Measurements from ENCODE around the gene FCGR1A.
A peak's percentile ranks its signal among the peaks of the same experiment; 100 is the strongest.
"Not testable (repeated sequence)": the region's sequence is repeated elsewhere in the genome, so short reads cannot be mapped to it uniquely, and the experiment has no call there.

FCGR1A gene

GRCh38 chr1:149782600-149782999 is at the start of gene FCGR1A:
Gene FCGR1A (plus strand): TSS chr1:149782694. CDS start chr1:149782744, 50 bp downstream.
- not testable (repeated sequence) for DNase-seq

- not testable (repeated sequence) for DNase-seq
Measured at GRCh38 chr1:149732781-149733180, 49.7 kb upstream of the FCGR1A start.

DNA sequence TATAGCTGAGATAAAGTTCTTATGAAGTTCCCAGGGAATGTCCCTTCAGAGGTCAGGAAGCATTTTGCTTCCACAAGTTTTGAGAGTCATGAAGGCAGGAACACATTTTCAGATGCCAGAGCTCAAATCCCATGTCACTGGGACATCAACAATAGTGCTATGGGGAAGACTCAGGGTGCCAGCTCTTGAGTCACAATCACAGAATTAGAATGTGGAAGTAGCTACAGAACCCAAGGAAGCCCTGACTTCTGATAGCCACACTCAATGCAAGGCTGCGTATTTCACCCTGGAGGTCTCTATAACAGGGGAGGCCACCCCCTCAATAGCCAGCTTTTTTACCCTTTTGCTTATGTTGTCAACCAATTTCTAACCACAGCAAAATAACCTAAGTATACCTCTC is 47.8 kb upstream of the FCGR1A start:
- DNase-seq = not testable (repeated sequence)

- DNase-seq = peak; percentile 22
Measured at GRCh38 chr1:149740148-149740581, 42.3 kb upstream of the FCGR1A start.

DNA sequence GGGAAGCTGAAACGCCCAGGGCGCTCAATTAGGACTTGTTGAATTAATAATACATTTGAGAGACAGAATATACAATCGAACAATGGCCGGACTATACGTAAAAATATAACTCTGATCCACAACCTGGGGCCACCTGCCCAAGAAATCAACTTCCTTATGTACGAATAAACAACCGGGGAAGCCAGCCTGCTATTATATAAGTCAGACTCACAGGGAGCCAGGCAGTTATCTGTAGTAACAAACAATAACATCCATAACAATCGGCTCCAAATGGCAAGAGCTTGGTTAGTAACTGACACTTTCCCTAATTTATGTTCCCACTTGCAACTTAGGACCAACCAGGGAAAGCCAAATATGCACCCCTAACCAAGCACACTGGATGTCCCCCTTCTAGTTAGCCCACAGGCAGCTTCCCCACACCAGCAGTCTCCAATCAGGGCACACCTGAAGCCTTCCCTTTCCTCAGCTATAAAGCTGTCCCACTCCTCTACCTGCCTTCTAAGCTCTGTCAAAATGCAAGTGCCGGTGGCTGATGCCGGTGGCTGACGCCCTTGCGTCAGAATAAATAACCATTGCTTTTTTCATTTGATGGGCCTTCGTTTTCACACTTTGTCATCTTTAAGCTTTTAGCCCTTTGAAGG is 41.8 kb upstream of the FCGR1A start:
- not testable (repeated sequence) for DNase-seq

DNA sequence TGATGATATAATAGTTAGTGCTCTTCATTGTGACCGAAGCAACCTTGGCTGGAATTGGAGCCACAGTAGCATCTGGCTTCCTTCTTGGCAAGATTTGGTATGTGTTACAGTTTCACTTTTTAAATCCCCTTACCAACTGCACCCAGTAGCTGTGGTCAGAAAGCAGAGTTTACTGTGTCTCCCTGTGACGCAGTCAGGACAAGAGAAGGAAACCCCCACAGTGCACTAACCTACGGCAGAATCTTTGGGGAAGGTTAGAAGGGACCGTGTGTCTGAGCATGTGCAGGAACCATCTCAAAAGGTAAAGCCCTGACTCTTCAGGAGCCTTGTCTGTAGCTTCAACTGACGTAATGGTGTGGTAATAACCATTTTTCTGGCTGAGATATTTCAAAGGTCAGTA is 40.6 kb upstream of the FCGR1A start:
- not testable (repeated sequence) for DNase-seq

DNA sequence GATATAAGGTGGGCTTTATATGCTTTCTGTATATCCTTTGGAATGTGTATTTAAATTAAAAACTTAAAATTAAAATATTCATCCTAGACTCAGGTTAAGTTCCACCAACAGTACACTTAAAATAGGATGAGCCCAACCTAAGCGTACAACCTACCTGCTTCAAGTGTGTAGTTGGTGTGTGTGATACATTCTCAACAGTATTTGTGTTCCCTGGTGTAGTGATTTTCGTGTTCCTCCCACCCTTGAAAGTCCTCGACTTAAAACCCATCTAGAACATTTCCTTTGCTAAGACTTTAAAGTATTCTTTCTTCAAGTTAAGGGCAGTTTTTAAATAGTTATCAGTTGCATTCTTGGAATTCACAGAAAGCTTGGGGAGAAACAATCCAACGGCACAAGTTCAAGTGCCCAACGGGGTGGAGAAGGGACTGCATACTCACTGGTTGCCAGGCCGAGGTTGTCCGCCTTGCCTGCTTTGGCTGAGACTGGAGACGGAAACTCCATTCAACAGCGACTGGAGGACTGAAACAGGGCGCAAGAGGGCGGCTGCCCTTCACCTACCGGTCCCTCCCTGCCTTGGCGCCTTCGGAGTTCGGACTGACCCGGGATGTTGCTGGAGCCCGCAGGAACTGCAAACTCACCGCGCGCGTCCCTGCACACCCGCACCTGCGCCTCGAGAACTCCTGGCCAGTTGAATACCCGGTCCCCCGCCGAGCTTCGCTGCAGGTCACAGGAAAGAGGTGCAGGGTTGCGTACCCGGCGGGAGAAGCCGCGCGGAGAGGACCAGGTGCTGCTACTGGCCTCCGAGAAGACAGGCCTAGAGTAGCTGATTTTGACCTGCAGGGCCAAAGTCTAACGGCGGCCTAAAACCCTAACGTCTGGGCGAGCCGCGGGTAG is 35.8 kb upstream of the FCGR1A start:
- DNase-seq = not testable (repeated sequence)

DNA sequence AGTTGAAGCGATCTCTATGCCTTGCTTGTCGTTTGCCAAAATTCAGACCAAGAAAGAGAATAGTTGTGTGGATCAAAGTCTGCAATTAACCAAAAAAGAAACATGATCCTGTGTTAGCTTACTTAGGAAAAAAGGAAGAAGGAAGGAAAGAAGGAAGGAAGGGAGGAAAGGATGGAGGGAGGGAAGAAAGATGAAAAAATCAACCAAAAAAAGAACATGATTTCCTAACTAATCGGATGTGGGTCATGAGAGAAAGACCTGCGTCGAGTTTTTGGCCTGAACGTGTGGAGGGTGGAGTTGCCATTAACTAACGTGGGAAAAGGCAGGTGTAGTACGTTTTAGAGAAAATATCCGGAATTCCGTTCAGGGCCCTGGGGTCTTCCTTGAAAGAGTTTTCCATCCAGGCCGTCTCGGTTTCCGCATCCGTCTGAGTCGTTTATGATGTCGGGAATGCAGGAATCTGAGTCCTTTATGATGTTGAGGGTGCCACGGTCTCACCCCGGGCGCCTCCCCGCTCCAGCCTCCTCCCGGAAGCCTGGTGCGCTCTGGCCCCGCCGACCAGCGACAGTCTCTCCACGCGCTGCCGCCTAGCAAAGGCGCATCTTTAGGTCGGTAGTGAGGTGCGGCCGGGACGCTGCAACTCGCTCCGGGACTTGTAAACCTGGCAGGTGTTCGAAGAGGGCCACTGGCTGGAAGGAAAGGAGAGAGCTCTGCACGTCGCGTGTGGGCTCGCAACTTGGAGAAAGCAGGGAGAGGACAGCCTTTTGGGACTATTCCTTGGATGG is 34.9 kb upstream of the FCGR1A start:
- not testable (repeated sequence) for DNase-seq

DNA sequence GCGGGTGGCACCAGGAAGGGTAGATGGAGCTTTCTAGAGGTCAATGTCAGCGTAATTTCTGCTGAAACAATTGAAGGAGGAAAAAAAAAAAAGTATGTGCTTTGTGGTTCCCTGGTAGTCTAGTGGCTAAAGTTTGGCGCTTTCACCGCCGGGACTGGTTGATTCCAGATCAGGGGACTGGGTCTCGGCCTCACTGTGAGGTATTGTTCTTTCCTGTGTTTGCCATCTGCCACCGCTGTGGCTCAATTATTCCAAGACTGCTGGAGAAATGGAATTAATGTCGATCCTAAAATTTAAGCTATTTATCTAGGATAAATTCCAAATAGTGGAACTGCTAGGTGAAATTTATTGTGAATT is 34.4 kb upstream of the FCGR1A start:
- not testable (repeated sequence) for DNase-seq

DNA sequence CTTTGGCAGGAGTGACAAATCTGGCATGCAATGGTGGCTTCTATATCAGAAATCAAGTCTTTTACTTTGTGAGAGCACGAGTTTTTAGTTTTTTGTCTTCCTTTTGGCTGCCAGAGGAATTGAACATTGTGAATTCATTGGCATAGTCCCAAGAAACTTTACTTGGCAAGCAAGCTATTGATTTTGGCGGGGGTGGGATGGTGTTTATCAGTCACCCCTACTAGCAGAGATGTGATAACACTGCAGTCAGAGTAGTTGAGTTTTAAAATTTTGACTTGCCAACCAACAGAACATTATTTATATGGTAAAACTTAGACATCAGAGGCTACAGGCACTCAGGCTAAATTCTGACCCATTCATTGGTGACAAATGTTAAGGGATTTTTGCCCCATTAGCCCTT is 31.9 kb upstream of the FCGR1A start:
- DNase-seq = not testable (repeated sequence)

- not testable (repeated sequence) for DNase-seq
Measured at GRCh38 chr1:149752186-149752585, 30.3 kb upstream of the FCGR1A start.

DNA sequence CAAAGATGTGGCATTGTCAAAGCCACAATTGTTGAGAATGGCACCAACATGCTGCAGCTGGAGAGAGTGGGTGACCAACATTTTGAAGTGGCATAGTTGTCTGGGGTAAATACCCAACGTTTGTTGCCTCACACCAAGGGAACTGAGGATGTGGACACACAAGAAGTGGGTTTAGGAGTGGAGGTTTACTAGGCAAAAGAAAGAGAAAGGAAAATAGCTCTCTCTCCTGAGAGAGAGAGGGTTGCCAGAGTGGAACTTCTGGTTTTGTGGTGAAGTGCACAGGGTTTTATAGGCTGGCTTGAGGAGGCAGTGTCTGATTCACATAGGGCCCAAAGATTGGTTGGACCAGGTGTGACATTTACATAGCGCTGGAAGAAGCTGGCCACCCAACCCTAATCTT is 29.0 kb upstream of the FCGR1A start:
- DNase-seq = not testable (repeated sequence)

- not testable (repeated sequence) for DNase-seq
Measured at GRCh38 chr1:149755294-149755693, 27.2 kb upstream of the FCGR1A start.

GRCh38 chr1:149762294-149762693 is 20.2 kb upstream of the FCGR1A start:
- DNase-seq = not testable (repeated sequence)

DNA sequence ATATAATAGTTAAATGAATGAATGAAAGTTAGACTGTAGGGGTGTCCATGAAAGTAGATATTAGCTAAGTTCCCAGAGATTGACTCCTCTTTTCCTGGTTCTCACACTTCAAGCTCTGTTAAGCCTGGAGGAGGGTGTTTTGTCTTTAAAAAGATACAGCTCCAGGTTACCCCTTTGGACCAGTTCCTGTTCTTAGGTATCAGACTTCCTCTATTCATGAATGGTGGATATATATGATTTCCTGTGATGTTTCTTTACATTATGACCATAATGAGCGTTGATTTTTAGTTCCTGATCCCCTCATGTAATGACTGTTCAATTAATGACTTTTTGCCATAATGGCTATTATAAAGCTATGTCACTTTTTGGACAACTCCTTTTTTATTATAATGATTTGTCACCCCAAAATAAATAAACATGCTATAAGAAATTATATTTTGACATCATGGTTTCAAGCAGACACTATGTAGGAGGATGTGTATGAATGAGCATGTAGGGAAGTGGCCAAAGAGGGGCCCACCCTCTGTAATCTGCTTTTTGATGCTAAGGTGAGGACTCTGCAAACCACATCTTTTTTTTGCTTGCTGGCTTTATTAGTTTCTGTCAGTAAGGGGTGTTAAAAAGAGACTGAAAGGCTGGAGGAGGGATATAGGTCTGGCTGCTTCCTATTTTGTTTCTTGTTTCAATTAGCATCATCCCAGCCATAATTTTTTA is 18.2 kb upstream of the FCGR1A start:
- DNase-seq = not testable (repeated sequence)

- not testable (repeated sequence) for DNase-seq
Measured at GRCh38 chr1:149766241-149766640, 16.3 kb upstream of the FCGR1A start.

- DNase-seq = not testable (repeated sequence)
Measured at GRCh38 chr1:149769216-149769615, 13.3 kb upstream of the FCGR1A start.

DNA sequence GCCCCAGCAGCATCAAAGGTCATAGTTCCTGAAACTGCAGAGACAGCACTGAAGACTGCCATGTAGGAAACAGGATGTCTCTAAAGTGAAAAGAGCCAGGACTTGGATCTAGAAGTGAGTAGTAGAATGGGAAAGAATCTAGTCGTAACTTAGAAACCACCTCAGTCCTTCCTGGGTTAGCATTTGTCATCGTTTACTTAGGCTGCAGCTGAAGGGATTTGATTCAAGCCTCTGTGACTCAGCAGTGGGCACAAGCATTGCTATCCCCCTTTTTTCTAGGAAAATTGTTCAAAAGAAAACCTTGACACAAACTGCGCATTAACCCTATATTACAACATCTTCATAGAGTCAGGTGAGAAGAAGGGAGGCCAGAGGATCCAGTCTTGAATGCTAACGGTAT is 11.8 kb upstream of the FCGR1A start:
- DNase-seq = not testable (repeated sequence)

DNA sequence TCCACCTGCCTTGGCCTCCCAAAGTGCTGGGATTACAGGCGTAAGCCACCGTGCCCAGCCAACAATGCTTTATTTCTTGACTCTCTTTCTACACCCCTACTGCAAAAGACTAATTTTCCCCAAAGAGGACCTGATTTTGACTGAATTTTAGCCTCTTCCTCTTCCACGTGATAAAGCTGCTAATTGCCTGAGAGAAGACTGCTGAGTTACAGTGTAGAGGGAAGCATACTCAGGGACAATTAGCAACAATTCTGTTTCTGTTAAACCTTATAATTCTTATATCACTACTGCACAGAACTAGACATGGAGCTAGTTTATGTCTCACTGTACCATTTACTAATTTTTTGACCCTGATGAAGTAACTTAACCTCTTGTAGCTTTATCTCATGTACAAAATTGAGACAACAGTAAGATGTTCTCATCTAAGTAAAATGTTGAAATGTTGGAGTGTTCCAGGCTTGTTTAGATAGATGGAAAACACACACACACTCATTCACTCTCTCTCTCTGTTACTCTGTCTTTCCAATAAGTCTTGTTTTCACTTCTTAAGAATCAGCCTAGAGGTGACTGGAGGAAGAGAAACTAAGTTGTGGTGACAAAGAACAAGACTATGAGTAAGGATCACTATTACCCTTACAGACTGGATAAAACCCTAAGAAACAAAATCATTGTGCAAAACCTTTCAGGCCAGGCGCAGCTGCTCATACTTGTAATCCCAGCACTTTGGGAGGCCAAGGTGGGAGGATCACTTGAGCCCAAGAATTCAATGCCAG is 10.7 kb upstream of the FCGR1A start:
- not testable (repeated sequence) for DNase-seq

- DNase-seq = not testable (repeated sequence)
Measured at GRCh38 chr1:149775510-149776147, 6.9 kb upstream of the FCGR1A start.

DNA sequence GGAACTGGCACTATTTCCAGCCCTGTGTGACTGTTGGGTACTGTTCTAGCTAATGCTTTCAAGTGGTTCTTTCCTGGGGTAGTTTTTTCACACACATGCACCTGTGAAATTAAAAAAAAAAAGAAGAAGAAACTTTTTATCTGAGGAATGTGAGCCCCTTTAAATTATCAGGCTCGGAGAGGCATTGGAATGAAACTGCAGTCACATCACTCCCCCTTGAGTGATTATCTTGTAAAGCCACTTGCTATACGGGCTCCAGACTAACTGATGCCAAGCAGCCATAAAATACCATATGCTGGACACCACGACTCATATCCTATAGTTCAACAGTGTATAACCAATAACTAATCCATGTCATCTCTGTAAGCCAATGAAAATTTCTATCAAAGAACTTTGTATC is 5.4 kb upstream of the FCGR1A start:
- not testable (repeated sequence) for DNase-seq
